GM19099 (cell line): ENCODE data around the gene TSPAN14.

Source experiments
- POLR2A ChIP-seq: IDR thresholded peaks from 3 replicates; pipeline ENCODE4 v1.6.1; 2011; ENCODE audit warnings: low read depth; ENCODE audit not compliant: insufficient read length; ENCODE audit errors: extremely low read depth

The TSPAN14 gene

GRCh38 chr10:80444646-80445319 is 9.3 kb upstream of the TSPAN14 start:
- TF ChIP-seq POLR2A, result no peak

- no peak for TF ChIP-seq POLR2A
Observed at GRCh38 chr10:80447436-80448190, 6.5 kb upstream of the TSPAN14 start.

GRCh38 chr10:80448209-80448942 is 5.7 kb upstream of the TSPAN14 start:
- TF ChIP-seq POLR2A, result no peak

- no peak for TF ChIP-seq POLR2A
Observed at GRCh38 chr10:80449520-80449919, 4.6 kb upstream of the TSPAN14 start.

- no peak for TF ChIP-seq POLR2A
Observed at GRCh38 chr10:80451132-80451531, 3.0 kb upstream of the TSPAN14 start.

- TF ChIP-seq POLR2A, result no peak
Observed at GRCh38 chr10:80452069-80452468, 2.0 kb upstream of the TSPAN14 start.

- TF ChIP-seq POLR2A, result no peak
Observed at GRCh38 chr10:80452640-80453039, 1.5 kb upstream of the TSPAN14 start.

- TF ChIP-seq POLR2A, result no peak
Observed at GRCh38 chr10:80453056-80453841, 861 bp upstream of the TSPAN14 start.

- peak; percentile 29 for TF ChIP-seq POLR2A
Observed at GRCh38 chr10:80454513-80455460, 677 bp downstream of the TSPAN14 start.

- TF ChIP-seq POLR2A, result no peak
Observed at GRCh38 chr10:80455461-80456349, 1.6 kb downstream of the TSPAN14 start.

GRCh38 chr10:80457554-80458262 is 3.6 kb downstream of the TSPAN14 start:
- no peak for TF ChIP-seq POLR2A

- no peak for TF ChIP-seq POLR2A
Observed at GRCh38 chr10:80458263-80458625, 4.1 kb downstream of the TSPAN14 start.
